LoVo (cell line): ENCODE data around the gene SLC9A9.

ENCODE experiments used
- DNase-seq: peaks from one replicate; pipeline ENCODE4 v3.0.0-alpha.2; 2016; ENCODE audit warnings: low spot score

Gene SLC9A9

GRCh38 chr3:143757691-143758090 is 90.6 kb downstream of the SLC9A9 start:
- no peak for DNase-seq

DNA sequence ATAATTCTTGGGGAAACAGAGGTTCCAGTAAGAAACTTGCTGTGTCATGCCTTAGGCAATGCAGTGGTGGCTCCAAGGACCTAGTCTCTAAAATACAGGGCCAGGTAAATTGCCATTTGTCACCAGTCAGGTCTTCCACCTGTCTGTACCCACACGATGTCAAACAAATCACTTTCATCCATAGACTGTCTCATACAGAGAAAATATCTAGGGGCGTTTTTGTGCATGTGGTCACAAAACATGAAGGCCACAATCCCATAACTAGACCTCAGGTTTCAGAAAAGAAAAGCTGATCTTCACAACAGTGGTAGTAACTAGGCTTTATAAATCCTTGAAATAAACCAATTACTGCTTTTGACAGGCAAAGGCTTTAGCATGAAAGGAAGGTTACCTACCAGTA is 92.3 kb downstream of the SLC9A9 start:
- DNase-seq, result no peak

GRCh38 chr3:143754090-143754489 is 94.2 kb downstream of the SLC9A9 start:
- DNase-seq, result no peak

- no peak for DNase-seq
Observed at GRCh38 chr3:143753456-143753855, 94.8 kb downstream of the SLC9A9 start.

DNA sequence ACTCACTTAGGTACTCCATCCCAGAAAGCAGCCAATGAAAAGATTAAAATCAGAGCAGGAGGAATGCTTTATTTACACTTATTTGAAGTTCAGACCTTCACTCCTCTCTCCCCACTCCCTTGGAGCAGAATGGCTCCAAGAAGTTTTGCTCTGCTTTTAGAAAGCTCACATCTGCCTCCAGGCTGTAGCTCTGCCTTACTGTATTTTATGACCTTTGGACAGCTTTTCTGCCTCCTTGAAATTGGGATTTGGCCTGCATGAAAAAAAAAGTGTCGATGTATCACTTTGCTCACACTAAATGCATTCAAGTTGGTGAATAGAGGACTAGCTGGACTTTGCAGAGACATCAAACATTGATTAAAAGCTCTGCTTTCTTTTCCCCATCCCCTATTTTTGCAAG is 95.3 kb downstream of the SLC9A9 start:
- no peak for DNase-seq

DNA sequence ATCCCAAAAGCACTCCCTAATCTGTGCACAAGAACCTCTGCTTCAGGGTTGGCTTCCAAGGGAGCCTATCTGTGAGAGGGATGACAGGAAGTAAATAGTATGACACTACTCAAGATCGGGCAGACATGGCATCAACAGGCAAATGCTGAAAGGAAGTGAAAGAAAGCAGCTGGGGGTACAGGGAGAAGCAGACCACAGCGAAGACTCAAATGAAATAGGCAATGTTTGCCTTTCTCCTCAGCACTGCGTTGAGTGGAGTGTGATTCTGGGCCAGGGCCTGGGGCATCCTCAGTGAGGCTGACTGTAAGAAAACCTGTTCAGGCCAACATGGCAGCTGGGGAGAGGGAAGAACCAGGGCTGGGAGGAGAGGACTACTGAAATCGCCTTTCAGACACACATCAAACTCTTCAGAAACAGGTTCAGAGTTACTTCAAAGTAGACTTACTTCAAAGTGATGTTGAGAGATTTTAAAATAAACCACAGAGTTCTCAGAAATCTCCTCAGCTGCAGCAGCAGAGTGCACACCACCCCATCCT is 96.6 kb downstream of the SLC9A9 start:
- DNase-seq, result no peak

GRCh38 chr3:143750841-143751240 is 97.4 kb downstream of the SLC9A9 start:
- no peak for DNase-seq

DNA sequence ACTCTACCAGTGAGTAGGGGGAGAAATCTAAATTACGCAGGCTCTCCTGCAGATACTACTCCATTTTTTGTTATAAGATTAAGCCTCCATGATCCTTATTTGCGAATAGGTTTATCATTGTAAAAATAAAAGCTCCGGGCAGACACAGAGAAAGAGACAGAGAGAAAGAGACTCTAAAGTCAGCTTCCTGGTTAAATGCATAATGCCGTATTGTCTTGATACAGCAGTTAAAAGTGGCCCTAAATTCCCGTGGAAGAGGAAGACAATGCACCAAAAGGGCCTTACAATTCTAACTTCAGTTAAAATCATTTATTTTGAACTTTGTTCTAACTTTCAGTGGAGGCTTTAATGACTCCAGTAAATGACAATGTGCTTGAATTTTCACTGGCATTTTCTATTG is 98.3 kb downstream of the SLC9A9 start:
- no peak for DNase-seq

DNA sequence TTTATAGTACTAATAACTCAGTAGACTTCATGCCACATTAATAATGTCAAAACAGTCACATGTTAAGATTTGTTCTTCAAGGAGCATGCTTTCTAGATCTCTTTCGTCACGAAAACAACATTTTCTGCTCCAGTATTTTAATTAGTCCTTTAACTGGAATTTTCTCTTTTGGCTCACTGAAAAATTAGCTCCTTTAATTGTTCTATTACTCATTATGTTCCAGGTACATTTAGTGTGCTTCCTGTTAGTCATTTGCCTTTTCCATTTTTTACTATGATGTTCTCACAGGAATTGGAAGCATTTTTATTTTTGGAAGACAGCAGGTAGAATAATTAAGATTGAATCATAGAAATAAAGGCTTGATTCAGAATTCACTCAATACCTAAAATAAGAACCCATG is 111.2 kb downstream of the SLC9A9 start:
- DNase-seq, result no peak

DNA sequence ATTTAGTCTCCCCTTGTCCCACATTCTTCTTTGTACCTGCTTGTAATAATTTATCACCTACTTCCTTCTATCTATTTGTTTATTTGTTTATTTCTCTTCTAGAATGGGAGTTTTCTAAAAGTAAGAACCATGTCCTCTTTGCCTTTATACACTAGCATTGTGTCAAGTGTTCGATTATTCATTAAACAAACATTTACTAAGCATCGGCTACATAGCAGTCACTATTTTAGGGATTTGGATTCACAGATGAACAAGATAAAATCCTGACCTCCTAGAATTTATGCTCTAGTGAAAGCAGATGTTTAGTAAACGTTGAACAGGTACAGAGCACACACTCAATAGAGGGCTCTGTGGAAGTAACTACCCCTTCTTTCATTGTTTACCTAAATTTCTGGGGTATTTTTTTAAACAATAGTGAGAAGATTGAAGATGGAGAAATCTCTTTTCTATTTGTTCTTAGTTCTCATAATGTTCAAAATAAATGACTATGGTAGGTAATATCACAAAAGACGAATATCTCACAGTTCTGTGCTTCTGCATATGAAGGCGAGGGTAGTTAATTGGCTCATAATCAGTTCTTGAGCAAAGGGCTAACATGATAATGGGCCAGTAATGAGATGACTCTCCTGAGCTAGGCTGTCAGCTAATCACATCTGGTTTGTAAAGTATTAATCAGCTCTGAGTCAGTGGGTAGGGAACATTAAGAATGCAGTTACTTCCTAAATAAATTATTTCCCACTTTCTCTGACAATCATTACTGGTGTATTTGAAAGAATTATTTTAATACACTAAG is 111.9 kb downstream of the SLC9A9 start:
- no peak for DNase-seq

- DNase-seq, result no peak
Observed at GRCh38 chr3:143731776-143732175, 116.5 kb downstream of the SLC9A9 start.

DNA sequence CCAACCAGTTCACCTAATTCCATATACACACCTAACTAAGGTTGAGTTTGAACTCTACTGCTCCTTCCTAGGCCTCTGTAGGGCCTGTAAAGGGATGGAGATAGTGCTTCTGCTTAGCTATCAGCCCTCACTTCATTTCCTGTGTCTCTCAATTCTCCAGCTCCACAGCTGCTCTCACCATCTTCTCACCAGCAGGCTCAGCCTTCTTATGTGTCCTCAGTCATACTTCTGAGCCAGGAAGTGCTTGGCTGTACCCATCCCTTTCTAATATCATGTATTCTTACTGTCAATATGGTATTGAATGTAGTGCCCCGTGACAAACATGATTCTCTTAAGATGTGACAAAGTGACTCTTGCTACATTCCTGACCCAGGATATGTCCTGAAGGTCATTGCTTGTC is 116.9 kb downstream of the SLC9A9 start:
- no peak for DNase-seq

DNA sequence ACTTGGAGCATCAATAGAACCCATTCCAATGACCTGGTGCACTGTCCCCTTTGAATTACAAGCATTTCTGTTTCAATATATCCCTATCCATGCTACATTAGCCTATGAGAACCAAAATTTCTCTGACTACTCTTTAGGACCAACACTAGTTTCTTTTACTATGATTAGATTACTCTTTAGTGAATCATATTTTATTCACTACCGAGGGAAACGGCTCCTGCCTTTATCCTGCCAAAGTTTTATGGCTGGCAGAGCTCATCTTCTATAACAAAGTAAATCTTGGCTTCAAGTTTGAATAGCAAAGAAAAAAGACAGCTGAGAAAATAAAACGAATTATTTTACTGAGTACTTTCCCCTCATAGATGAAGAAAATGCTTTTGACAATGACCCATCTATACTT is 120.9 kb downstream of the SLC9A9 start:
- DNase-seq, result no peak

GRCh38 chr3:143726727-143727126 is 121.5 kb downstream of the SLC9A9 start:
- DNase-seq, result no peak

- no peak for DNase-seq
Observed at GRCh38 chr3:143720381-143720780, 127.9 kb downstream of the SLC9A9 start.

- no peak for DNase-seq
Observed at GRCh38 chr3:143718463-143718862, 129.8 kb downstream of the SLC9A9 start.

GRCh38 chr3:143716731-143717130 is 131.5 kb downstream of the SLC9A9 start:
- DNase-seq, result no peak

DNA sequence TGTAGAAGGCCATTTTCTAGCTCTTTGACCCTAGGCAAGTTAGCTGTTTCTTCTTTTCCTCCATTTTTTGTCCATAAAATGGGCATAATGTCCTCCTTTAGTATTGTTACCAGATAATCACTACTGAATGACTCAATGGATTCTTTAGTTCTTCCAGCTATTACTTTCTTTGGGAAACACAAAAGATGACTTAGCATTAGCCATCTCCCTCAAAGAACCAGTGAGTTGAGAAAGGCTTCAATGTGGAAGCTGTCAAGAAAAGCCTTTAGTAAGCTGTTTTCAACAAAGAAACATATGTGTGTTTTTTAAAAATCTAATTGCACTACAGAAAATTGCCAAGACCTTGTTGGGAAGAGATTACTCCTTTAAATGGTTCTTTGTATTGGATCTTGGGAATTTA is 135.7 kb downstream of the SLC9A9 start:
- DNase-seq, result no peak

DNA sequence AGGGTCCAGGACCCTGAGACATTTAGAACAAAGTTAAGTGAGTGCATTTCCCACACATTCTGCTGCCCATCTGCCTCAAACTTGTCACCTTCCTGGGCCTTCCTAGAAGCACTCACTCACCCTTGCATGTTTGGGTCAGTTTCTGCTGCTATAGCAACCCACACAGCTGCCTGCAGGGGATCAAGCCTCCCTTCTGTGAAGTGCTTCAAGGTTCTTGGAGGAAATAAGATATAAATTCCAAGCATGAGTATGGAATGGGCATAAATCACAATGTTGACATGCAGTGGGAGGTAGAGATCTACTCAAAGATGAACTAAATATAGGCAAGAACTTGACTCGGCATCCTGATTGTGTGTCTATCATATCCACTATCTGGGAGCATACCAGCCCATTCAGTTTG is 140.4 kb downstream of the SLC9A9 start:
- DNase-seq, result no peak

DNA sequence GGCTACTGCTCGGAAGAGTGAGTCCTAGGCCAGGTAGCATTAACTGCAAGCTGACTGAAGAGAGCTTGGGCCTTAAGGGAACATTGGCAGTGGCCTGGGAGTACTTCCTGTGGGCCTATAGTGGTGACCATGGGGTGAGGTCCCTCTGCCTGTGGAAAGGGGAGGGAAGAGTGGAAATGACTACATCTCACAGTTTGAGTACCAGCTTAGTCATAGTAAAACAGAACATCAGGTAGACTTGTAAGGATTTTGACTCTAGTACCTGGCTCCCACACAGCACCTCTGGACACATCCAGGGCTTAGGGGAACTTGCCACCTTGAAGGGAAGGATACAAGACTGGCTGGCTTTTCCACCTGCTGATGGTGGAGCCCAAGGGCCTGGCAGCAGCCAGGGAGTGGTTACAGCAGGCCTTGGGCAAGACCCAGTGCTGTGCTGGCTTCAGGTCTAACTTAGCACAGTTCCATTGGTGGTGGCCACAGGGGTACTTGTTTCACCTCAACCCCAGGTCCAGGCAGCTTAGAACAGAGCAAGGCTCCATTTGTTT is 147.8 kb downstream of the SLC9A9 start:
- no peak for DNase-seq

DNA sequence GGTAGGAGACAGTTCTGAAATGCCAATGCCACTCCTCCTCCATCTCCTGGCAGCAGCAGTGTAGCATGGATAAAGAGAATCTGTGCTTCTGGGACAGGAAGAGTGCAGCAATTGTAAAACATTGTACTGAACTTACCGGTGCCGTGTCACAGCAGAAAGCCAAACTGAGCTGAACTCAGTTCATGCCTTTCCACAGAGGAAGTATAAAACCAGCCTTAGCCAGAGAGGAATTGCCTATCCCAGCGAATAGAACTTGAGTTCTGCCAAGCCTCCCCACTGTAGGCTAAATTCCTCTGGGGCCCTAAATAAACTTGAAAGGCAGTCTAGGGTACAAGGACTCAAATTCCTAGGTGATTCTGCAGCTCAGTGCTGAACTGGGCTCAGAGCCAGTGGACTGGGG is 148.8 kb downstream of the SLC9A9 start:
- no peak for DNase-seq

DNA sequence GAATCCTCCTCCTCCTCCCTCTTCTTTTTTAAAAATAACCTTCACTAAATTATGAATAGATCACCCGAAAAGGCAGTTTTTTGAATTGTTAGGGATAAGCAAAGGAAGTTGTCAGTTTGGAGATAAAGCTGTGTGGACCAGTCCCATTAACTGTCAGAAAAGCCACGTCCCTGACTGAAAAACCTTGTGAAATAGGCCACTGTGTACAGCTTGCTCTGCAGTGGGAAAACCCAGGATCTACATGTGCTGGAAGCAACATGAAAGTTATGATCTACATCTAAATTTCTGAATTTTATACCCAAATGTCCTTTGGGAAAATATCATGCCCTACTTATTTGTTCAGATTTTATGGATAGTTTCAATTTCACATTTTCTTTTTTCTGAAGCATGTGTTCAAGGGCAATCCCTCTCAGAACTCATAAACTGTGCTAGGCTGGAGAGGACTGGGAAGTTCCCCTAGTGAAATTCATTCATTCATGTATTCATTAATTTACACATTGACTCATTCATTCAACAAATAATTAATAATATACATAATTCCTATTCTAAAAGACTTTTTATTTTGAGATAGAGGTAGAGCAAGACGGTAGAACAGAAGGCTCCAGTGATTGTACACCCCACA is 149.5 kb downstream of the SLC9A9 start:
- no peak for DNase-seq

DNA sequence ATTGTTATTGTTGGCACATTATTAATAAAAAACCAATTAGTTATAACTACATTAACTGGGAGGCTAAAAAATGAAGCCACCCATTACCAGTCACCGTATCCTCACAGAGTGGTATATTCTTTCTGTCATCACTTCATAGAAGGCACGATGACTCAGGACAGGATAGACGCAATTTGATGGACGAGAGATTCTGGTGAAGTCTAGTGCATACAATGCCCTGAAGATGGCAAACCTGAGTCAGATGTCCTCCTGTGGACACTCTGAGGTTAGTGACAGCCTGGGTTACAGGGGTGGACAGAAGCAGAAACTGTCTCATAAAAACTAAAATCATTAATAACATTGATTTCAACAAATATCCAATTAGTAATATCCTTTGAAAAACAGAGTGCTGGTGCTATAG is 150.3 kb downstream of the SLC9A9 start:
- DNase-seq, result no peak
